Ascending aorta (tissue), 2 donors: ENCODE results near the gene ERI2. TPM values are rescaled to one million over a fixed set of nuclear protein-coding genes. Genes with fewer than 3 reads are reported as not detected.
"Not testable (repeated sequence)": the region's sequence is repeated elsewhere in the genome, so short reads cannot be mapped to it uniquely, and the experiment has no call there.

Source experiments
- DNase-seq, 2 donors: peaks; one replicate each; pipeline ENCODE4 v3.0.0-alpha.2; 2019; ENCODE audit warnings: low spot score in 2 of 2
- H3K27ac ChIP-seq, 2 donors: fragments of 200-600 bp; sonication (generic); one replicate each; pipeline ENCODE4 v1.5.1; 2016 to 2017; ENCODE audit warnings: mild to moderate bottlenecking in 1 of 2
- H3K27me3 ChIP-seq: fragments of 200-600 bp; sonication (generic); one replicate; pipeline ENCODE4 v1.5.1; 2017
- H3K36me3 ChIP-seq, 2 donors: fragments of 200-600 bp; sonication (generic); one replicate each; pipeline ENCODE4 v1.5.1; 2016
- H3K4me1 ChIP-seq, 2 donors: fragments of 200-600 bp; sonication (generic); one replicate each; pipeline ENCODE4 v1.5.1; 2016 to 2017; ENCODE audit warnings: mild to moderate bottlenecking in 1 of 2
- H3K4me3 ChIP-seq, 2 donors: fragments of 200-600 bp; sonication (generic); one replicate each; pipeline ENCODE4 v1.5.1; 2016 to 2017; ENCODE audit warnings: mild to moderate bottlenecking in 1 of 2
- H3K9me3 ChIP-seq, 2 donors: fragments of 200-600 bp; sonication (generic); one replicate each; pipeline ENCODE4 v1.5.1; 2016
- intact Hi-C: fragments of 100-400 bp; cut with DNase I; formaldehyde crosslinking; loops from one replicate; pipeline ENCODE4 v1.15.1; 2023
- total RNA-seq: library from RNA; depleted of rRNA; stranded (reverse); fragments of >200 nt; gene quantifications from one replicate; pipeline ENCODE4 v1.1.0, GENCODE V29; 2016
- TF ChIP-seq, protein P1 (sequence below), 3 experiments: fragments of 200-600 bp in 2 of 3; fragments of 450-650 bp in 1 of 3; sonication (generic) in 2 of 3; IDR thresholded peaks; one replicate each; pipeline ENCODE4 v1.5.1; 2016 to 2019; ENCODE audit warnings: antibody characterized with exemption in 3 of 3, mild to moderate bottlenecking in 1 of 3, moderate library complexity in 1 of 3

The ERI2 gene
- total RNA-seq, 1 donor from 2014 or later = not detected

DNA sequence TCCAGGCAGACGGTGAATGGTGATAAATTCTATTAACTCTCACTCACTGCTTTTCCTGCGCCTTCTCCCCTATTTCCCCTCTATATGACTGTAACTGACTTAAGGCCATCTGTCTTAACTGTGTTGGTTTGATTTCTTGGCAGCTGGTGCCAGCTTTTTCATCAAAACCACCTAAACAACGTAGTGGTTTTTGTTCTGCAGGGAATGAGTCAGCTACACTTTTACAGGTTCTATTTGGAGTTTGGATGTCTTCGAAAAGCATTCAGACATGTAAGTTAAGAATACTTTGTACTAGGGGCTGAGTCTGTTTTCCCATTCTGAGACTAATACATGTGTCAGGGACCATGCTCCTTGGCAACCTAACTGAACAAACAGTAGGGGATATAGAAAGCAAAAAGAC lies 8.5 kb upstream of the ERI2 start:
- Histone ChIP-seq H3K4me1 (no peaks in the 10 kb centered on the region), H3K9me3 (no peaks in the 10 kb centered on the region), H3K27ac (no peak overlapping the region), H3K4me3 (no peak overlapping the region), H3K27me3 (no peaks in the 10 kb centered on the region), H3K36me3 (no peaks in the 10 kb centered on the region)
- intact Hi-C loops = no loop called here
- TF ChIP-seq, protein P1, sequence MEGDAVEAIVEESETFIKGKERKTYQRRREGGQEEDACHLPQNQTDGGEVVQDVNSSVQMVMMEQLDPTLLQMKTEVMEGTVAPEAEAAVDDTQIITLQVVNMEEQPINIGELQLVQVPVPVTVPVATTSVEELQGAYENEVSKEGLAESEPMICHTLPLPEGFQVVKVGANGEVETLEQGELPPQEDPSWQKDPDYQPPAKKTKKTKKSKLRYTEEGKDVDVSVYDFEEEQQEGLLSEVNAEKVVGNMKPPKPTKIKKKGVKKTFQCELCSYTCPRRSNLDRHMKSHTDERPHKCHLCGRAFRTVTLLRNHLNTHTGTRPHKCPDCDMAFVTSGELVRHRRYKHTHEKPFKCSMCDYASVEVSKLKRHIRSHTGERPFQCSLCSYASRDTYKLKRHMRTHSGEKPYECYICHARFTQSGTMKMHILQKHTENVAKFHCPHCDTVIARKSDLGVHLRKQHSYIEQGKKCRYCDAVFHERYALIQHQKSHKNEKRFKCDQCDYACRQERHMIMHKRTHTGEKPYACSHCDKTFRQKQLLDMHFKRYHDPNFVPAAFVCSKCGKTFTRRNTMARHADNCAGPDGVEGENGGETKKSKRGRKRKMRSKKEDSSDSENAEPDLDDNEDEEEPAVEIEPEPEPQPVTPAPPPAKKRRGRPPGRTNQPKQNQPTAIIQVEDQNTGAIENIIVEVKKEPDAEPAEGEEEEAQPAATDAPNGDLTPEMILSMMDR (IDR thresholded peaks at IDR 0.05) = no peak
- no peak for DNase-seq

DNA sequence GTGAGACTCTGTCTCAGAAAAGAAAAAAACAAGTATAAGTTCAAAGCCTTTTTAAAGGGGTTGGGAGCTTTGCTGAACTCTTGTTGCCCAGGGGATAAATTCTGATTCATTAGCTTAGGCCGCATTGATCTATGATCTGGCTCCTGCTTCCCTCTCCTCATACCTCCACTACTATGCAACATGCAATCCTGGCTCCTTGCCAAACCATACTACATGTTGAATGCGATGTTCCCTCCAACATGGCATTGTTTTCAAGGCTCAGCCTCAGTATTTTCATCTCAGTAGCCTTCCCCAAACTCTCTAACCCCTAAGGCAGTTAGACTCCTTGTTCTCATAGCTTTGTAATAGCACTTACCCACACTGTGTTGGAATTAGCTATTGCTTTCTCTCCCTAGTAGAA lies 6.2 kb upstream of the ERI2 start:
- Histone ChIP-seq H3K27me3 (no peaks in the 10 kb centered on the region), H3K9me3 (no peaks in the 10 kb centered on the region), H3K4me3 (no peak overlapping the region), H3K36me3 (no peaks in the 10 kb centered on the region), H3K27ac (no peak overlapping the region), H3K4me1 (no peaks in the 10 kb centered on the region)
- intact Hi-C loops = no loop called here
- TF ChIP-seq, protein P1 (IDR thresholded peaks at IDR 0.05) = no peak
- DNase-seq = no peak

DNA sequence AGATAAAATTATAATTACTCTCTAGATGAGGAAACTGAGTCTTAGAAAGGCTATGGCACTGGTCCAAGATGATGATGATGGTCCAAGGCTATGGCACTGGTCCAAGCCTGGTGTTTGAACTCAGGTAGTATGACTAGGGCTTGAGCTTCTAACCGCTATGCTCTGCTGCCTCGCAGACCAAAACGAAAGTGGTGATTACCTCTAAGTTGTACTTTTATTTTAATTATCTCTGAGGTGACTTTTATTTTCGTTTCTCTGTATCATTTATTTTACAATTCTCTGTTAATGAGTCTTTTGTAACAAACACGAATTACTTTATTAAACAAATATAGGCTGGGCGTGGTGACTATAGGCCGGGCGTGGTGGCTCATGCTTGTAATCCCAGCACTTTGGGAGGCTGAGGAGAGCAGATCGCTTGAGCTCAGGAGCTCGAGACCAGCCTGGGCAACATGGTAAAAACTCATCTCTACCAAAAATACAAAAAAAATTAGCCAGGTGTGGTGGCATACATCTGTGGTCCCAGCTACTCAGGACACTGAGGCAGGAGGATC lies 5.7 kb upstream of the ERI2 start:
- H3K36me3 ChIP-seq = no peaks in the 10 kb centered on the region
- H3K4me3 ChIP-seq = no peak overlapping the region
- no peaks in the 10 kb centered on the region for H3K27me3 ChIP-seq
- TF ChIP-seq, protein P1 (IDR thresholded peaks at IDR 0.05) = no peak
- no peak overlapping the region for H3K27ac ChIP-seq
- intact Hi-C loops = no loop called here
- DNase-seq = no peak
- no peaks in the 10 kb centered on the region for H3K4me1 ChIP-seq
- no peaks in the 10 kb centered on the region for H3K9me3 ChIP-seq

DNA sequence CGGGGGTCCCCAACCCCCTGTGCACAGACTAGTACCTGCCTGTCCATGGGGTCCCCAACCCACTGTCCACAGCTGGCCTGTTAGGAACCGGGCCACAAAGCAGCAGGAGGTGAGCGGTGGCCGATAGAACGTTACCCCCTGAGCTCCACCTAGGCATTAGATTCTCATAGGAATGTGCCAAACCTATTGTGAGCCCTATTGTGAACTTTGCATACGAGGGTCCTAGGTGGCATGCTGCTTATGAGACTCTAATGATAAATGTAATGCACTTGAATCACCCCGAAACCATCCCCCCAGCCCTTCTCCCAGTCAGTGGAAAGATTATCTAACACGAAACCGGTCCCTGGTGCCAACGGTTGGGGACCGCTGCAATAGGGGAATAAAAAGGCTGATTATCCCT lies 1.6 kb upstream of the ERI2 start:
- H3K4me3 ChIP-seq = no peak overlapping the region
- H3K9me3 ChIP-seq = no peaks in the 10 kb centered on the region
- TF ChIP-seq, protein P1 (IDR thresholded peaks at IDR 0.05) = no peak
- peaks cover 0 to 5% of the 10 kb centered on the region in 2 donors for H3K4me1 ChIP-seq
- intact Hi-C loops = loop anchor here (2.0 to 5.0 kb wide), 4 partner anchors 43 to 493 kb away; partner anchors contain the start of gene THUMPD1
- no peaks in the 10 kb centered on the region for H3K36me3 ChIP-seq
- DNase-seq = no peak
- no peak overlapping the region for H3K27ac ChIP-seq
- H3K27me3 ChIP-seq = no peaks in the 10 kb centered on the region

DNA sequence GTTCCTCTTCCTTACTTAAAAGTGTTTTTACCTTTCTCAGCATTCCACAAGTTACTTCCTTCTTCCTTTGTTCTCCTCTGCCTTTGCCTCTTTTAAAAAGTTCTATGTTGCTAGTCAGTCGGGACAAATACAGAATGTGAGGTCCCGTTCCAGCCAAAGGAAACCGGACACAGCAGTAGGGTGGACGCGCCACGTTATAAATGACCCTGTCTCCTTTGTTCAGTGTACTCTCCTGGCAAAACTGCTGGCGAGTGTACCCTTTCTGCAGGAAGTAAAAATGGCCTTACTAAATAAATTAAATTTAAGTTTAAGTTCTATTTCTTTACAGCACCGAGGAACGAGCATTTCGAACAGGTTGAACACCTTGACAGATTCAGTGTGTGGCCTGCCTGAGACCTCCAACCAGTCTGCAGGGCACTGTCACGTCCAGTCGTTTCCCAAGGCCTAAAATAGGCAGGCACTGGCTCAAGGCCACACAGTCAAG lies 546 bp downstream of the ERI2 start:
- Histone ChIP-seq H3K4me3 (peak overlapping the region; percentile 76 to 92), H3K27ac (peak overlapping the region; percentile 87 to 92)
- not testable (repeated sequence) for H3K9me3 ChIP-seq, H3K27me3 ChIP-seq, H3K36me3 ChIP-seq, DNase-seq, H3K4me1 ChIP-seq
- intact Hi-C loops = loop anchor here (2.0 to 5.0 kb wide), 4 partner anchors 45 to 495 kb away; partner anchors contain the start of gene THUMPD1

DNA sequence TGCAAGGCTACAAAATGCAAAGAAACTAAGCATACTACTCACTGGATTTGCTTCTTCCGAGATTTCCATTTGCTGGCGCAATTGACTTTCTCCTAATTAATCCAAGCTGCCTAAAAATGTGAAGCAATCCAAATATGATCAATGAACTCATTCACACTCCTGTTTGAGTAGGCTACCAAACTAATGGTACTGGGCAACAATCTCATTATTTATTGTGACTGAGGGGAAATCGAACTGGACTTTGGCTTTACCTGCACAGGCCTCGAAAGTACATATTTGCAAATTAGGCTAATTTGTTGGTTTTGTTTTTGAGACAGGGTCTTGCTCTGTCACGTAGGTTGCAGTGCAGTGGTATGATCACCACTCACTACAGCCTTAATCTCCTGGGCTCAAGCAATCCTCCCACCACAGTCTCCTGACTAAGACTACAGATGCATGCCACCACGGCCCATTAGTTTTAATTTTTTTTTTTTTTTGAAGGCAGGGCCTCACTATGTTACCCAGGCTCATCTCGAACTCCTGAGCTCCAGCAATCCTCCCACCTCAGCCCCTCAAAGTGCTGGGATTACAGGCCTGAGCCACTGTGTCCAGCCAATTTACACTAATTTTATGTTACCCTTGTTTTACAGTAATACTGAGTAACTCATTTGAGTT lies 2.6 kb downstream of the ERI2 start:
- H3K27me3 ChIP-seq = no peaks in the 10 kb centered on the region
- H3K9me3 ChIP-seq = no peaks in the 10 kb centered on the region
- peaks cover 0 to under 1% of the 10 kb centered on the region in 2 donors for H3K36me3 ChIP-seq
- no peak for DNase-seq
- intact Hi-C loops = loop anchor here (5.0 kb wide), 1 partner anchor 99 kb away; the partner anchor contains the start of genes DCUN1D3 and LYRM1
- no peak overlapping the region for H3K4me3 ChIP-seq
- H3K4me1 ChIP-seq = peaks cover 0 to 7% of the 10 kb centered on the region in 2 donors
- no peak overlapping the region for H3K27ac ChIP-seq
- TF ChIP-seq, protein P1 (IDR thresholded peaks at IDR 0.05) = no peak
